ENCODE data around the gene MAPRE2.

GRCh38 chr18:35095983-35096676 lies 54.9 kb downstream of the MAPRE2 start:
- TF ChIP-seq, protein P1, sequence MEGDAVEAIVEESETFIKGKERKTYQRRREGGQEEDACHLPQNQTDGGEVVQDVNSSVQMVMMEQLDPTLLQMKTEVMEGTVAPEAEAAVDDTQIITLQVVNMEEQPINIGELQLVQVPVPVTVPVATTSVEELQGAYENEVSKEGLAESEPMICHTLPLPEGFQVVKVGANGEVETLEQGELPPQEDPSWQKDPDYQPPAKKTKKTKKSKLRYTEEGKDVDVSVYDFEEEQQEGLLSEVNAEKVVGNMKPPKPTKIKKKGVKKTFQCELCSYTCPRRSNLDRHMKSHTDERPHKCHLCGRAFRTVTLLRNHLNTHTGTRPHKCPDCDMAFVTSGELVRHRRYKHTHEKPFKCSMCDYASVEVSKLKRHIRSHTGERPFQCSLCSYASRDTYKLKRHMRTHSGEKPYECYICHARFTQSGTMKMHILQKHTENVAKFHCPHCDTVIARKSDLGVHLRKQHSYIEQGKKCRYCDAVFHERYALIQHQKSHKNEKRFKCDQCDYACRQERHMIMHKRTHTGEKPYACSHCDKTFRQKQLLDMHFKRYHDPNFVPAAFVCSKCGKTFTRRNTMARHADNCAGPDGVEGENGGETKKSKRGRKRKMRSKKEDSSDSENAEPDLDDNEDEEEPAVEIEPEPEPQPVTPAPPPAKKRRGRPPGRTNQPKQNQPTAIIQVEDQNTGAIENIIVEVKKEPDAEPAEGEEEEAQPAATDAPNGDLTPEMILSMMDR (conservative IDR thresholded peaks at IDR 0.05 in 1 of 2, IDR thresholded peaks at IDR 0.05 in 1 of 2; ENCODE audit: low read depth in 1 of 2, low read length in 2 of 2), result no peak
- TF ChIP-seq EZH2 (IDR thresholded peaks at IDR 0.05; ENCODE audit: low read length, missing control alignments), result no peak
